Measurements from ENCODE around the gene SLC4A9. TPM values are rescaled to one million over a fixed set of nuclear protein-coding genes. Genes with fewer than 3 reads are reported as not detected.
A peak's percentile ranks its signal among the peaks of the same experiment; 100 is the strongest.

The SLC4A9 gene
- total and polyA plus RNA-seq, 8 donors: 0.30 TPM; not detected in 7

GRCh38 chr5:140357726-140358093 is 2.3 kb upstream of the SLC4A9 start:
- peak overlapping the region in 3 of 4 donors; percentile 4 to 22 (median 13) for H3K4me3 ChIP-seq
- no peak for TF ChIP-seq POLR2A (IDR thresholded peaks at IDR 0.05)
- no peak for TF ChIP-seq EP300 (IDR thresholded peaks at IDR 0.05)
- TF ChIP-seq POLR2AphosphoS5 (IDR thresholded peaks at IDR 0.05): peak in 2 of 3 donors; percentile 9 to 74
- TF ChIP-seq CTCF (IDR thresholded peaks at IDR 0.05): peak in 5 of 7 experiments; percentile 57 to 93 (median 91)
- WGBS, 5 donors: 0 to 1% (median 0%) methylated on average over 15 to 18 of the region's 18 CpGs
- no peaks in the 10 kb centered on the region for H3K27me3 ChIP-seq
- DNase-seq: peak; percentile 92 to 95
- intact Hi-C loops (cut with DNase I; ENCODE audit: low total_unique reads): loop anchor here (5.0 kb wide), 1 partner anchor 115 kb away; no protein-coding TSS in a partner anchor
- peak overlapping the region in 3 of 5 donors; percentile 26 to 70 (median 35) for H3K27ac ChIP-seq
- H3K9me3 ChIP-seq: no peaks in the 10 kb centered on the region
- no peaks in the 10 kb centered on the region for H3K36me3 ChIP-seq
- peaks cover 7 to 34% (median 23%) of the 10 kb centered on the region in 4 donors for H3K4me1 ChIP-seq

- Histone ChIP-seq H3K27me3 (no peaks in the 10 kb centered on the region), H3K27ac (no peak overlapping the region), H3K9me3 (no peaks in the 10 kb centered on the region), H3K36me3 (no peaks in the 10 kb centered on the region), H3K4me1 (peaks cover 13 to 38% (median 23%) of the 10 kb centered on the region in 4 donors), H3K4me3 (no peak overlapping the region)
- DNase-seq: no peak
- intact Hi-C loops (cut with DNase I; ENCODE audit: low total_unique reads): loop anchor here (5.0 kb wide), 1 partner anchor 117 kb away; no protein-coding TSS in a partner anchor
- WGBS, 5 donors: 73 to 88% (median 84%) methylated on average over 4 of the region's 4 CpGs
- TF ChIP-seq POLR2AphosphoS5 (IDR thresholded peaks at IDR 0.05): no peak
- peak in 3 of 7 experiments; percentile 13 to 20 (median 16) for TF ChIP-seq CTCF (IDR thresholded peaks at IDR 0.05)
These were observed 1.2 kb upstream of the SLC4A9 start for GRCh38 chr5:140358738-140359310.

- no peak for DNase-seq
- Histone ChIP-seq H3K27ac (no peak overlapping the region), H3K27me3 (no peaks in the 10 kb centered on the region), H3K4me3 (no peak overlapping the region), H3K9me3 (no peaks in the 10 kb centered on the region), H3K4me1 (peaks cover 6 to 22% (median 17%) of the 10 kb centered on the region in 4 donors), H3K36me3 (no peaks in the 10 kb centered on the region)
- intact Hi-C loops (cut with DNase I; ENCODE audit: low total_unique reads): no loop called here
- no peak for TF ChIP-seq POLR2A (IDR thresholded peaks at IDR 0.05)
- TF ChIP-seq EP300 (IDR thresholded peaks at IDR 0.05): no peak
- TF ChIP-seq CTCF (IDR thresholded peaks at IDR 0.05): no peak
- no peak for TF ChIP-seq POLR2AphosphoS5 (IDR thresholded peaks at IDR 0.05)
- WGBS, 5 donors: 75 to 92% (median 83%) methylated on average over 2 to 7 of the region's 7 CpGs
These were observed 886 bp downstream of the SLC4A9 start for GRCh38 chr5:140360681-140361479.

GRCh38 chr5:140361901-140362300 is 1.9 kb downstream of the SLC4A9 start:
- WGBS, 5 donors: 88 to 97% (median 94%) methylated on average over 2 of the region's 2 CpGs
- intact Hi-C loops (cut with DNase I; ENCODE audit: low total_unique reads): no loop called here

More at GRCh38 chr5:140361901-140362300, 1.9 kb downstream of the SLC4A9 start:
- H3K4me1 ChIP-seq: peaks cover 6 to 21% (median 17%) of the 10 kb centered on the region in 4 donors
- TF ChIP-seq EP300 (IDR thresholded peaks at IDR 0.05): no peak
- TF ChIP-seq POLR2AphosphoS5 (IDR thresholded peaks at IDR 0.05): no peak
- TF ChIP-seq POLR2A (IDR thresholded peaks at IDR 0.05): no peak
- no peak for TF ChIP-seq CTCF (IDR thresholded peaks at IDR 0.05)
- H3K36me3 ChIP-seq: no peaks in the 10 kb centered on the region
- H3K9me3 ChIP-seq: no peaks in the 10 kb centered on the region
- no peak overlapping the region for H3K27ac ChIP-seq
- H3K4me3 ChIP-seq: no peak overlapping the region
- no peak for DNase-seq
- H3K27me3 ChIP-seq: no peaks in the 10 kb centered on the region
